ENCODE data around the gene RAC3. TPM values are rescaled to one million over a fixed set of nuclear protein-coding genes. Genes with fewer than 3 reads are reported as not detected.

Gene RAC3
- total RNA-seq, 1 experiment from 2014 or later = 175 TPM

- no peak for DNase-seq
- H3K36me3 ChIP-seq (replicated peaks; ENCODE audit: control insufficient read depth, insufficient read depth, low read length) = no peaks in the 10 kb centered on the region; the same call in 1 of the 2 replicates
- no peaks in the 10 kb centered on the region for H3K27me3 ChIP-seq (ENCODE audit: control insufficient read depth, insufficient read depth, low read length)
These were observed 17.0 kb upstream of the RAC3 start for GRCh38 chr17:82014432-82014831.

GRCh38 chr17:82014971-82015310 lies 16.5 kb upstream of the RAC3 start:
- Histone ChIP-seq H3K36me3 (replicated peaks; ENCODE audit: control insufficient read depth, insufficient read depth, low read length) (no peaks in the 10 kb centered on the region; the same call in 1 of the 2 replicates), H3K4me3 (ENCODE audit: insufficient read depth, low read depth, low read length) (no peak overlapping the region)
- DNase-seq = no peak

More at GRCh38 chr17:82014432-82014831, 17.0 kb upstream of the RAC3 start:
- no peak overlapping the region for H3K4me3 ChIP-seq (ENCODE audit: insufficient read depth, low read depth, low read length)

GRCh38 chr17:82015311-82015971 lies 16.0 kb upstream of the RAC3 start:
- Histone ChIP-seq H3K4me3 (ENCODE audit: insufficient read depth, low read depth, low read length) (no peak overlapping the region), H3K36me3 (replicated peaks; ENCODE audit: control insufficient read depth, insufficient read depth, low read length) (no peaks in the 10 kb centered on the region; the same call in 1 of the 2 replicates), H3K27me3 (ENCODE audit: control insufficient read depth, insufficient read depth, low read length) (no peaks in the 10 kb centered on the region)
- DNase-seq = no peak

More at GRCh38 chr17:82014971-82015310, 16.5 kb upstream of the RAC3 start:
- H3K27me3 ChIP-seq (ENCODE audit: control insufficient read depth, insufficient read depth, low read length) = no peaks in the 10 kb centered on the region

- no peaks in the 10 kb centered on the region; the same call in 1 of the 2 replicates for H3K36me3 ChIP-seq (replicated peaks; ENCODE audit: control insufficient read depth, insufficient read depth, low read length)
- no peak overlapping the region for H3K4me3 ChIP-seq (ENCODE audit: insufficient read depth, low read depth, low read length)
- no peaks in the 10 kb centered on the region for H3K27me3 ChIP-seq (ENCODE audit: control insufficient read depth, insufficient read depth, low read length)
- DNase-seq = peak; percentile 71
These were observed 15.2 kb upstream of the RAC3 start for GRCh38 chr17:82016061-82016874.

- peak; percentile 69 for DNase-seq
- Histone ChIP-seq H3K27me3 (ENCODE audit: control insufficient read depth, insufficient read depth, low read length) (no peaks in the 10 kb centered on the region), H3K4me3 (ENCODE audit: insufficient read depth, low read depth, low read length) (no peak overlapping the region), H3K36me3 (replicated peaks; ENCODE audit: control insufficient read depth, insufficient read depth, low read length) (no peaks in the 10 kb centered on the region; the same call in 1 of the 2 replicates)
These were observed 14.5 kb upstream of the RAC3 start for GRCh38 chr17:82016875-82017459.

GRCh38 chr17:82017612-82018151 lies 13.8 kb upstream of the RAC3 start:
- H3K27me3 ChIP-seq (ENCODE audit: control insufficient read depth, insufficient read depth, low read length) = no peaks in the 10 kb centered on the region
- DNase-seq = no peak
- H3K4me3 ChIP-seq (ENCODE audit: insufficient read depth, low read depth, low read length) = no peak overlapping the region
- H3K36me3 ChIP-seq (replicated peaks; ENCODE audit: control insufficient read depth, insufficient read depth, low read length) = no peaks in the 10 kb centered on the region; the same call in 1 of the 2 replicates

- Histone ChIP-seq H3K4me3 (ENCODE audit: insufficient read depth, low read depth, low read length) (no peak overlapping the region), H3K27me3 (ENCODE audit: control insufficient read depth, insufficient read depth, low read length) (no peaks in the 10 kb centered on the region), H3K36me3 (replicated peaks; ENCODE audit: control insufficient read depth, insufficient read depth, low read length) (no peaks in the 10 kb centered on the region; the same call in 1 of the 2 replicates)
- DNase-seq = no peak
These were observed 13.1 kb upstream of the RAC3 start for GRCh38 chr17:82018152-82018988.

- Histone ChIP-seq H3K36me3 (replicated peaks; ENCODE audit: control insufficient read depth, insufficient read depth, low read length) (no peaks in the 10 kb centered on the region; the same call in 1 of the 2 replicates), H3K4me3 (ENCODE audit: insufficient read depth, low read depth, low read length) (no peak overlapping the region), H3K27me3 (ENCODE audit: control insufficient read depth, insufficient read depth, low read length) (no peaks in the 10 kb centered on the region; the same call in 1 of the 2 replicates)
- no peak for DNase-seq
These were observed 12.3 kb upstream of the RAC3 start for GRCh38 chr17:82018989-82019689.

GRCh38 chr17:82019690-82020571 lies 11.5 kb upstream of the RAC3 start:
- Histone ChIP-seq H3K27me3 (ENCODE audit: control insufficient read depth, insufficient read depth, low read length) (no peaks in the 10 kb centered on the region; the same call in 1 of the 2 replicates), H3K36me3 (replicated peaks; ENCODE audit: control insufficient read depth, insufficient read depth, low read length) (no peaks in the 10 kb centered on the region; the same call in 1 of the 2 replicates), H3K4me3 (ENCODE audit: insufficient read depth, low read depth, low read length) (no peak overlapping the region)
- DNase-seq = peak; percentile 96

GRCh38 chr17:82020572-82021106 lies 10.8 kb upstream of the RAC3 start:
- Histone ChIP-seq H3K27me3 (ENCODE audit: control insufficient read depth, insufficient read depth, low read length) (no peaks in the 10 kb centered on the region; the same call in 1 of the 2 replicates), H3K36me3 (replicated peaks; ENCODE audit: control insufficient read depth, insufficient read depth, low read length) (no peaks in the 10 kb centered on the region; the same call in 1 of the 2 replicates), H3K4me3 (ENCODE audit: insufficient read depth, low read depth, low read length) (no peak overlapping the region)
- DNase-seq = no peak

GRCh38 chr17:82021107-82021899 lies 10.2 kb upstream of the RAC3 start:
- DNase-seq = peak; percentile 80
- peak overlapping the region; percentile 3; the same call in 1 of the 2 replicates for H3K4me3 ChIP-seq (ENCODE audit: insufficient read depth, low read depth, low read length)
- H3K27me3 ChIP-seq (ENCODE audit: control insufficient read depth, insufficient read depth, low read length) = no peaks in the 10 kb centered on the region; the same call in 1 of the 2 replicates
- H3K36me3 ChIP-seq (replicated peaks; ENCODE audit: control insufficient read depth, insufficient read depth, low read length) = peaks cover 1% of the 10 kb centered on the region; the same call in 1 of the 2 replicates

GRCh38 chr17:82021900-82022309 lies 9.6 kb upstream of the RAC3 start:
- DNase-seq = no peak
- Histone ChIP-seq H3K27me3 (ENCODE audit: control insufficient read depth, insufficient read depth, low read length) (no peaks in the 10 kb centered on the region; the same call in 1 of the 2 replicates), H3K36me3 (replicated peaks; ENCODE audit: control insufficient read depth, insufficient read depth, low read length) (peaks cover 3% of the 10 kb centered on the region), H3K4me3 (ENCODE audit: insufficient read depth, low read depth, low read length) (peak overlapping the region; percentile 97)

Data from H7 (cell line).